ENCODE measurements around the gene TRIM63.

TRIM63 gene

DNA sequence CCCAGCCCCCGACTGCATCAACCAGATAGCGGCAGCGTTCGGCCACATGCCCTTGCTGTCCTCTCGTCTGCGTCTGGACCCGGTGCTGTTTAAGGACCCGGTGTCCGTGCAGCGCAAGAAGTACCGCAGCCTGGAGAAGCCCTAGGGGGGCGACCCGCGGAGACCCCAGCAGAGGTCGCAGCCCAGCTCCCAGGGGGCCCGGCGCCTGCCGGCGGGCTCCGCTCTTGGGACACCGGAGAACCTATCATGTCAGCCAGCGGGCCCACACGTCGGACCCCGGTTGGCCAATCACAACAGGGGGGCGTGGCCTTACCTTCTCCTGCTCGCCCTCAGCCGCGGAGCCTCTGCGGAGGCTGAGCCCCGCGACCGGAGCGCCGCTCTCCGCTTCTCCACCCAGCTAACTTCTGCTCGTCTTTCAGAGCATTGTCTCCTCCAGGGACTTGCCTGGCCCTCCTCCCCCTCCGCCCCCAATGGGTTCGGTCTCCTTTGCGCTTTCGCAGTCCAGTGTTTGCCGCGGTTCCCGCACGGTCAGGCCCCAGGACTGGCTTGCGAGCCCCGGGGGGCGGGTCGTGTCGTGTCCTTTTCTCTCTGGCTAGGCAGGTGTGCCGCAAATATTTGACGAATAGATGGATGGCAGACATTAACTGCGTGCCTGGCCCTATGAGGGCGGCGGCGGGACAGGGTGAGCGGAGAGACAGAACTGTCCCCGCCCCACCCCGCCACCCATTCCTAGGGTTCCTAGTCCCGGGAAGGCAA lies 32.0 kb downstream of the TRIM63 start:
- TF ChIP-seq, protein P1, sequence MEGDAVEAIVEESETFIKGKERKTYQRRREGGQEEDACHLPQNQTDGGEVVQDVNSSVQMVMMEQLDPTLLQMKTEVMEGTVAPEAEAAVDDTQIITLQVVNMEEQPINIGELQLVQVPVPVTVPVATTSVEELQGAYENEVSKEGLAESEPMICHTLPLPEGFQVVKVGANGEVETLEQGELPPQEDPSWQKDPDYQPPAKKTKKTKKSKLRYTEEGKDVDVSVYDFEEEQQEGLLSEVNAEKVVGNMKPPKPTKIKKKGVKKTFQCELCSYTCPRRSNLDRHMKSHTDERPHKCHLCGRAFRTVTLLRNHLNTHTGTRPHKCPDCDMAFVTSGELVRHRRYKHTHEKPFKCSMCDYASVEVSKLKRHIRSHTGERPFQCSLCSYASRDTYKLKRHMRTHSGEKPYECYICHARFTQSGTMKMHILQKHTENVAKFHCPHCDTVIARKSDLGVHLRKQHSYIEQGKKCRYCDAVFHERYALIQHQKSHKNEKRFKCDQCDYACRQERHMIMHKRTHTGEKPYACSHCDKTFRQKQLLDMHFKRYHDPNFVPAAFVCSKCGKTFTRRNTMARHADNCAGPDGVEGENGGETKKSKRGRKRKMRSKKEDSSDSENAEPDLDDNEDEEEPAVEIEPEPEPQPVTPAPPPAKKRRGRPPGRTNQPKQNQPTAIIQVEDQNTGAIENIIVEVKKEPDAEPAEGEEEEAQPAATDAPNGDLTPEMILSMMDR (conservative IDR thresholded peaks at IDR 0.05; ENCODE audit: low read length), result peak; percentile 4; the same call in 1 of the 2 replicates
- DNase-seq (ENCODE audit: low read depth), result peak; percentile 85
- H3K4me3 ChIP-seq (ENCODE audit: low read length), result peak overlapping the region; percentile 90

- TF ChIP-seq, protein P1 (conservative IDR thresholded peaks at IDR 0.05; ENCODE audit: low read length), result no peak
- H3K4me3 ChIP-seq (ENCODE audit: low read length), result peak overlapping the region; percentile 90
Observed at GRCh38 chr1:26034504-26035202, 32.8 kb downstream of the TRIM63 start.

GRCh38 chr1:26032656-26033357 lies 34.6 kb downstream of the TRIM63 start:
- H3K4me3 ChIP-seq (ENCODE audit: low read length), result no peak overlapping the region
- DNase-seq (ENCODE audit: low read depth), result no peak
- TF ChIP-seq, protein P1 (conservative IDR thresholded peaks at IDR 0.05; ENCODE audit: low read length), result no peak

More at GRCh38 chr1:26034504-26035202, 32.8 kb downstream of the TRIM63 start:
- DNase-seq (ENCODE audit: low read depth), result no peak

- no peak overlapping the region for H3K4me3 ChIP-seq (ENCODE audit: low read length)
- TF ChIP-seq, protein P1 (conservative IDR thresholded peaks at IDR 0.05; ENCODE audit: low read length), result no peak
- peak; percentile 86 for DNase-seq (ENCODE audit: low read depth)
Observed at GRCh38 chr1:26031611-26032220, 35.7 kb downstream of the TRIM63 start.

- no peak overlapping the region for H3K4me3 ChIP-seq (ENCODE audit: low read length)
- TF ChIP-seq, protein P1 (conservative IDR thresholded peaks at IDR 0.05; ENCODE audit: low read length), result no peak
- no peak for DNase-seq (ENCODE audit: low read depth)
Observed at GRCh38 chr1:26031196-26031595, 36.2 kb downstream of the TRIM63 start.

- H3K4me3 ChIP-seq (ENCODE audit: low read length), result no peak overlapping the region
- TF ChIP-seq, protein P1 (conservative IDR thresholded peaks at IDR 0.05; ENCODE audit: low read length), result no peak
- no peak for DNase-seq (ENCODE audit: low read depth)
Observed at GRCh38 chr1:26029864-26030481, 37.5 kb downstream of the TRIM63 start.

Data from AG10803 (cell line).